Measurements from ENCODE around the gene LAPTM5.

GRCh38 chr1:30696831-30697230 is 60.7 kb downstream of the LAPTM5 start:
- TF ChIP-seq CTCF (IDR thresholded peaks at IDR 0.05; ENCODE audit: low read depth, low read length), result no peak
- TF ChIP-seq POLR2A (IDR thresholded peaks at IDR 0.05; ENCODE audit: extremely low read depth, insufficient read length), result no peak
